ENCODE data around the gene EXOC4. TPM values are rescaled to one million over a fixed set of nuclear protein-coding genes. Genes with fewer than 3 reads are reported as not detected.
"Not testable (repeated sequence)": the region's sequence is repeated elsewhere in the genome, so short reads cannot be mapped to it uniquely, and the experiment has no call there.

EXOC4 gene
- total RNA-seq, 1 donor from 2014 or later = 65.0 TPM

DNA sequence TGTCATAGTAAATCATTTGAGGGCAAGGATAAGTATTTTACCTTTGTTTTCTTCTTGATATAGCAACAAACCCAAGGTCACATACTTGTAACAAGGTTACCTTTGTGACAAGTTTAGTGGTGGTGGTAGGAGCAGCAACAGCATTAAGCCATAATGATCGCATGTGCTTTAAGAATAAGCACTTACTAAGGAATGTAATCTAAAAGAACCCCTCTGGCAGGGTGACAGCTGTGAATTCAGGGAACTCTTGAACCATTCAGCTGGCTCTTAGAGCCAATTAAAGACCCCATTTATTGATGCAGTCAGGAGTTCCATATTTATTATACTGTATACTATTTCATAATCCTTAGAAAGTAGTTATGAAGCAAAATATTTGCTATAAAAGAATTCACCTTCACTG, 370.8 kb downstream of the EXOC4 start:
- Mint-ChIP-seq H3K36me3 (ENCODE audit: low read depth) (peaks cover 2% of the 10 kb centered on the region), H3K27me3 (ENCODE audit: low read depth) (no peaks in the 10 kb centered on the region), H3K27ac (no peak overlapping the region), H3K4me1 (ENCODE audit: low read depth) (no peaks in the 10 kb centered on the region), H3K4me3 (ENCODE audit: low read depth) (no peak overlapping the region), H3K9me3 (no peaks in the 10 kb centered on the region)
- DNase-seq (ENCODE audit: low spot score) = no peak
- intact Hi-C loops (cut with micrococcal nuclease) = no loop called here

GRCh38 chr7:133625046-133625445, 372.2 kb downstream of the EXOC4 start:
- Mint-ChIP-seq H3K4me3 (ENCODE audit: low read depth) (no peak overlapping the region), H3K27me3 (ENCODE audit: low read depth) (no peaks in the 10 kb centered on the region), H3K4me1 (ENCODE audit: low read depth) (no peaks in the 10 kb centered on the region), H3K36me3 (ENCODE audit: low read depth) (peaks cover 3% of the 10 kb centered on the region), H3K9me3 (no peaks in the 10 kb centered on the region), H3K27ac (no peak overlapping the region)
- intact Hi-C loops (cut with micrococcal nuclease) = no loop called here
- no peak for DNase-seq (ENCODE audit: low spot score)

DNA sequence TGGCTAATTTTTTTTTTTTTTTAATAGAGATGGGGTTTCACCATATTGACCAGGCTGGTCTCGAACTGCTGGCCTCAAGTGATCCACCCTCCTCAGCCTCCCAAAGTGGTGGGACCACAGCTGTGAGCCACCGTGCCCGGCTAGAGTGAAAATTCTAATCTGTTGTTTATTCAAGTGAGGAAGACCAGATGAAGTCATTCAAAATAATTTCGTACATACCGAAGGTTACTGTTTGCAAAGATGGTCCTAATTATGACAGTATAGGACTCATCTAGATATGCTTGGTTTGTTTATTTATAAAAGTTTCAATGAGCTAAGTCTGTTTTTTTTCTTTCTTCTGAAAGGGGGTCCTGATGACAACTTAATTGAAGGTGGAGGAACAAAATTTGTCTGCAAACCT, 376.8 kb downstream of the EXOC4 start:
- intact Hi-C loops (cut with micrococcal nuclease) = no loop called here
- DNase-seq (ENCODE audit: low spot score) = no peak
- Mint-ChIP-seq H3K27me3 (ENCODE audit: low read depth) (no peaks in the 10 kb centered on the region), H3K9me3 (peaks cover 10% of the 10 kb centered on the region), H3K4me3 (ENCODE audit: low read depth) (no peak overlapping the region), H3K27ac (no peak overlapping the region), H3K36me3 (ENCODE audit: low read depth) (peaks cover 20% of the 10 kb centered on the region), H3K4me1 (ENCODE audit: low read depth) (peaks cover 3% of the 10 kb centered on the region)

- Mint-ChIP-seq H3K9me3 (peaks cover 10% of the 10 kb centered on the region), H3K27ac (no peak overlapping the region), H3K27me3 (ENCODE audit: low read depth) (no peaks in the 10 kb centered on the region), H3K36me3 (ENCODE audit: low read depth) (peaks cover 20% of the 10 kb centered on the region), H3K4me3 (ENCODE audit: low read depth) (no peak overlapping the region), H3K4me1 (ENCODE audit: low read depth) (peaks cover 3% of the 10 kb centered on the region)
- DNase-seq (ENCODE audit: low spot score) = no peak
- intact Hi-C loops (cut with micrococcal nuclease) = no loop called here
Observed at GRCh38 chr7:133633055-133633454, 380.2 kb downstream of the EXOC4 start.

DNA sequence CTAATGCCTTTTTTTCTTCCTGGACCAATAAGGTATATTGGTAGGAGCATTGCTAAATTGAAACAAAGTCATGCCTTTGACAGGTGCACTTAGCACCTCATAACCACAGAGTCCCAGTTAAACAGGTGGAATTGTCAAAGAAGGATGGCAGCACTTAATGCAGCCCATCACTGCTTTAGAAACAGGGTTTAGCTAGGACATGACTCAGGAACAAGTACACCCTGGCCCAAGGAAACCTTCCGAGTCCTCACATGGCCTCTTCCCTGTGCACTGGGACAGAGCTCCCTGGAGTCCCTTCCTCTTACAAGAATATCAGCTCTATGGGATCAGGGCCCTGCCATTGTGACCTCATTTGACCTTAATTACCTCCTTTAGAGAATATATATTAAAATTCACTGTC, 382.7 kb downstream of the EXOC4 start:
- Mint-ChIP-seq H3K27ac (no peak overlapping the region), H3K9me3 (peaks cover 10% of the 10 kb centered on the region), H3K4me3 (ENCODE audit: low read depth) (no peak overlapping the region), H3K36me3 (ENCODE audit: low read depth) (peaks cover 13% of the 10 kb centered on the region), H3K4me1 (ENCODE audit: low read depth) (peaks cover 3% of the 10 kb centered on the region), H3K27me3 (ENCODE audit: low read depth) (no peaks in the 10 kb centered on the region)
- no peak for DNase-seq (ENCODE audit: low spot score)
- intact Hi-C loops (cut with micrococcal nuclease) = no loop called here

DNA sequence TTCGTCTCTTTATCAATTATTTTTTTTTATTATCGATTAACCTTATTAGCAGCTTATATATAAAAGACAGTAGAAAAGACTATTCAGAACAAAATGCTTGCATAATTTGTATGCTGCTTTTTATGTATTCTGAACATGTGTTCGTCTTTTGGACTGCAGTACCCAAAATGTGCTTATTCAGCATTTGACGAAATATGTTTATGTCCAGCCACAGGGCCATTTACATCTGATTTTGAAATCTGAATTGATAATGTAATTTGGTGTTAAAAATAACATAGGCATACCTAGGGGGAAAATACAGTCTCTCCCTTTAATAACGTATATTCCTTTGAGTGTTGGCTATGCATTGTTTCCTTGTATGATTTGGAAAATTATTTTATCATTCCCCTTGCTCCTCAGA, 386.0 kb downstream of the EXOC4 start:
- H3K27me3 Mint-ChIP-seq (ENCODE audit: low read depth) = no peaks in the 10 kb centered on the region
- H3K4me1 Mint-ChIP-seq (ENCODE audit: low read depth) = no peaks in the 10 kb centered on the region
- H3K27ac Mint-ChIP-seq = no peak overlapping the region
- no peak for DNase-seq (ENCODE audit: low spot score)
- H3K9me3 Mint-ChIP-seq = peaks cover 2% of the 10 kb centered on the region
- no peaks in the 10 kb centered on the region for H3K36me3 Mint-ChIP-seq (ENCODE audit: low read depth)
- intact Hi-C loops (cut with micrococcal nuclease) = no loop called here
- H3K4me3 Mint-ChIP-seq (ENCODE audit: low read depth) = no peak overlapping the region

- Mint-ChIP-seq H3K27me3 (ENCODE audit: low read depth) (no peaks in the 10 kb centered on the region), H3K36me3 (ENCODE audit: low read depth) (no peaks in the 10 kb centered on the region), H3K27ac (no peak overlapping the region), H3K4me1 (ENCODE audit: low read depth) (no peaks in the 10 kb centered on the region), H3K4me3 (ENCODE audit: low read depth) (no peak overlapping the region), H3K9me3 (no peaks in the 10 kb centered on the region)
- DNase-seq (ENCODE audit: low spot score) = no peak
- intact Hi-C loops (cut with micrococcal nuclease) = no loop called here
Observed at GRCh38 chr7:133641436-133641835, 388.6 kb downstream of the EXOC4 start.

DNA sequence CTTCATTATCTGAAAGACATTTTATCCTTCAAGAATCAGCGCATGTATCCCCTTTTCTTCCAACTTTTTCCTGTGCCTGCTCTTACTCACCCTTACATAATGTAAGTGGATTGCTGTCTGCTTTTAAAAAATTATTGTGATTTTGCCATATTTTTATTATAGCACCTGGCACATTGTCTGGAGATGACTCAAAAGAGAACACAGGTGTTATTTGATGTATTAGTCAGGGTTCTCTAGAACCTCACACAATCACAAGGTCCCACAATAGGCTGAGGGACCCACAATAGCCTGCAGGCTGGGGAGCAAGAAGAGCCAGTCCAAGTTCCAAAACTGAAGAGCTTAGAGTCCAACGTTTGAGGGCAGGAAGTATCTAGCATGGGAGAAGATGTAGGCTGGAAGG, 390.0 kb downstream of the EXOC4 start:
- intact Hi-C loops (cut with micrococcal nuclease) = no loop called here
- DNase-seq (ENCODE audit: low spot score) = no peak

DNA sequence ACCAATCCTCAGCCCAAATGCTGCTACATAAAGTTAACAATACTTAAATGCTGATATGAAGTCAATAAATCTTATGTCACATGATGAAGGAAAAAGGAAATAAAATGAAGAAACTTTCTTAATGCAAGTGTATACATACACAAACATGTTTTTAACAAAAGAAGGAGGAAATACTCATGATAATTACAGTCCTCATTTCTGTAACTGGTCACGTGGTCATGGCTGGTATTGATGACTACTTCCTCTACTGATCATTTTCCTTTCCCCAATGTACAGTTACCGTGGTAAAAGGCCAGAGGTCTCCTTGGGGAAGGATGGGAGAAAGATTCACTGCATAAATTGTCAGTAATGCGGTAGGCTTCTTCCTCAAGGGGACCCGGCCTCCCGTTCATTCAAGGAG, 390.8 kb downstream of the EXOC4 start:
- H3K4me3 Mint-ChIP-seq (ENCODE audit: low read depth); H3K9me3 Mint-ChIP-seq; DNase-seq (ENCODE audit: low spot score); H3K4me1 Mint-ChIP-seq (ENCODE audit: low read depth); intact Hi-C loops (cut with micrococcal nuclease); H3K27me3 Mint-ChIP-seq (ENCODE audit: low read depth); H3K27ac Mint-ChIP-seq; H3K36me3 Mint-ChIP-seq (ENCODE audit: low read depth): not testable (repeated sequence)

More for the DNA sequence above, 390.0 kb downstream of the EXOC4 start:
- Mint-ChIP-seq H3K4me1 (ENCODE audit: low read depth) (no peaks in the 10 kb centered on the region), H3K36me3 (ENCODE audit: low read depth) (no peaks in the 10 kb centered on the region), H3K27me3 (ENCODE audit: low read depth) (no peaks in the 10 kb centered on the region), H3K27ac (no peak overlapping the region), H3K4me3 (ENCODE audit: low read depth) (no peak overlapping the region), H3K9me3 (no peaks in the 10 kb centered on the region)

DNA sequence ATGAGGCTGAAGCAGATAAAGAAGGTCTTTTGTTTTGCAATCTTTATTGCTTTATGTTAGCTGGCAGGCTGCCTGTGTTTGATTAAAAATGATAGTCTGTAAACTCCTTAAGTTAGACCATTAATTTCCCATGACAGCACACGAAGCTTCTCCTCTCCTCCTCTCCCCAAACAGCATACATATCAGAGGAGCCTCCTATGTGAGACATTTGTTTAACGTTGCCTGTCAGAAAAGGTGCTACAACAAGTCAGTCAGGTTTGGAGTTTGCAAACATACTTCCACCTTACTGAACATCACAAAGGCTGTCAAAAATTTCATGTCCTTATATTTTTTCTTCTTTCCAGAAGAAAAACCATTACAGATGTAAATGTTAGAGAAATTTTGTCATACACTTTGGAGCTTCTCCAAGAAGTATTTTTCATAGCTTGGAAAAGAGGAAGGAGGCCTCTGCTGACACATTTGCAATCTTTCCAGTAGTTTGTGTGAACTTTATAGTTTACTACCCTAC, 393.1 kb downstream of the EXOC4 start:
- Mint-ChIP-seq H3K4me1 (ENCODE audit: low read depth) (no peaks in the 10 kb centered on the region), H3K4me3 (ENCODE audit: low read depth) (no peak overlapping the region), H3K9me3 (no peaks in the 10 kb centered on the region), H3K36me3 (ENCODE audit: low read depth) (no peaks in the 10 kb centered on the region), H3K27ac (no peak overlapping the region), H3K27me3 (ENCODE audit: low read depth) (no peaks in the 10 kb centered on the region)
- no peak for DNase-seq (ENCODE audit: low spot score)
- intact Hi-C loops (cut with micrococcal nuclease) = no loop called here

DNA sequence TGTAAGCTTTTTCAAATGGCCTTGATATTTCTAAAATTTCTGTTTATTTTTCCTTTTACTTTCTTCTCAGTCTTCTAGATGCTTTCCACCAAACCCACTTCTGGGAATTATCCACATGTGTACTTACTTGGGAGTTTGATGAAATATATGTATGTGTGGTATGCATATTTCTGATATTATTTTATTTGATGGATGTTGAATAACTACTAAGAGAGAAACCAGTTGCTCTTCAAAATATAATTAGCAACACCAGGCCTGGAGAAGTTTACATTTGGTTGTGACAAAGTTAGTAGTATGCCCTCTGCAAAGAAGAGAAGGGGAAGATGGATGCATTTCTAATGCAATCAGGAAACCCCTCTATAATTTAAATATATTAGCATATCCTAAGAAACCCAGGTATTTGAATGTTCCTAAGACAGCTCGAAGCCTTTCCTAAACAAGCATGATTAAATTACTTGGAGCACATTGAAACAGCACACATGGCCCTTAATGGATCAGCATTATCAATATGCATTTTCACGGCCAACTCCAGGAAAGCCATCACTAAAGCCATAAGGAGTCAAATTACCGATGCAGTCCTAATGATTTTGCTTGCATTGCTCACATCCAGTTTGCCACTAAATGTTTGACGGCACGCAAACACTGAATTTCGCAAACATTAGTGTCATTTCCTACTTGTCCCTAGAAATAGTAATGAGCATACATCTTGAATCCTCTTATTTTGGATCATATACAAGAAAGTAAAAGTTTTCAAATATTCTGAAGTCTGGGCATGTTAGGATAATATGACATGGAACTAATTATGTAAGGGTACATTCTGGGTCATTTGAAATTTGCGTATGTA, 393.8 kb downstream of the EXOC4 start:
- Mint-ChIP-seq H3K27me3 (ENCODE audit: low read depth) (no peaks in the 10 kb centered on the region), H3K36me3 (ENCODE audit: low read depth) (no peaks in the 10 kb centered on the region), H3K4me1 (ENCODE audit: low read depth) (no peaks in the 10 kb centered on the region), H3K9me3 (no peaks in the 10 kb centered on the region), H3K4me3 (ENCODE audit: low read depth) (no peak overlapping the region), H3K27ac (no peak overlapping the region)
- no peak for DNase-seq (ENCODE audit: low spot score)
- intact Hi-C loops (cut with micrococcal nuclease) = no loop called here

GRCh38 chr7:133649593-133649992, 396.7 kb downstream of the EXOC4 start:
- Mint-ChIP-seq H3K4me1 (ENCODE audit: low read depth) (no peaks in the 10 kb centered on the region), H3K4me3 (ENCODE audit: low read depth) (no peak overlapping the region), H3K27me3 (ENCODE audit: low read depth) (no peaks in the 10 kb centered on the region), H3K36me3 (ENCODE audit: low read depth) (no peaks in the 10 kb centered on the region), H3K27ac (no peak overlapping the region), H3K9me3 (no peaks in the 10 kb centered on the region)
- DNase-seq (ENCODE audit: low spot score) = no peak
- intact Hi-C loops (cut with micrococcal nuclease) = no loop called here

DNA sequence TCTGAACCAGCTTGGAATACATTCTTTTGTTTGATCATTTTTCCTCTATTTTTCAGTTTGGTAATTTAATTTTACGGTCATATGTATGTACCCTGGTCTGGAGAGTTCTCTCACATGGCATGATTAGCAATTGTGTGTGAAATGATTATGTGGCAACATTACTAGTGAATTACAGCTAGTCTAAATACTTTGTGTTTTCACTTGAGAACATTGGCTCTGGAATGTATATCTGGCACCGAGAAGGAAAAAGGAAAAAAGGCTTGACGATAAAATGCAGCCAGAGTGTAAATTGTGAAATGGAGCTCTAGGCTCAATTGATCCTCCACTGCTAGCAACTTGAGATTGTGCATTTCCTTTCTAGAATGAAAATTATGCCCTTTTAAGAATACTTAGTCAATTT, 397.2 kb downstream of the EXOC4 start:
- H3K9me3 Mint-ChIP-seq = no peaks in the 10 kb centered on the region
- no peaks in the 10 kb centered on the region for H3K36me3 Mint-ChIP-seq (ENCODE audit: low read depth)
- intact Hi-C loops (cut with micrococcal nuclease) = no loop called here
- no peaks in the 10 kb centered on the region for H3K4me1 Mint-ChIP-seq (ENCODE audit: low read depth)
- no peak for DNase-seq (ENCODE audit: low spot score)
- H3K4me3 Mint-ChIP-seq (ENCODE audit: low read depth) = no peak overlapping the region
- H3K27ac Mint-ChIP-seq = no peak overlapping the region
- no peaks in the 10 kb centered on the region for H3K27me3 Mint-ChIP-seq (ENCODE audit: low read depth)
